Suppressor macrophage treated with lipopolysaccharide for 4 hours (primary cell): Measurements from ENCODE around the gene KITLG.
"Not testable (repeated sequence)": the region's sequence is repeated elsewhere in the genome, so short reads cannot be mapped to it uniquely, and the experiment has no call there.

Experiments used
- DNase-seq: peaks from one replicate; pipeline ENCODE4 v3.0.0-alpha.2; 2020

Gene KITLG

GRCh38 chr12:88472775-88473174, 107.5 kb downstream of the KITLG start:
- no peak for DNase-seq

- no peak for DNase-seq
Measured at GRCh38 chr12:88472248-88472647, 108.0 kb downstream of the KITLG start.

GRCh38 chr12:88471331-88472045, 108.8 kb downstream of the KITLG start:
- DNase-seq = no peak

- DNase-seq = no peak
Measured at GRCh38 chr12:88469154-88469553, 111.1 kb downstream of the KITLG start.

- no peak for DNase-seq
Measured at GRCh38 chr12:88468581-88468980, 111.7 kb downstream of the KITLG start.

GRCh38 chr12:88466708-88467107, 113.6 kb downstream of the KITLG start:
- DNase-seq = not testable (repeated sequence)

- no peak for DNase-seq
Measured at GRCh38 chr12:88458327-88458726, 121.9 kb downstream of the KITLG start.

GRCh38 chr12:88453323-88453722, 126.9 kb downstream of the KITLG start:
- no peak for DNase-seq

- no peak for DNase-seq
Measured at GRCh38 chr12:88451205-88451604, 129.1 kb downstream of the KITLG start.

- DNase-seq = no peak
Measured at GRCh38 chr12:88450136-88450535, 130.1 kb downstream of the KITLG start.

- DNase-seq = no peak
Measured at GRCh38 chr12:88448337-88448915, 131.8 kb downstream of the KITLG start.

GRCh38 chr12:88445705-88446394, 134.4 kb downstream of the KITLG start:
- DNase-seq = no peak

- DNase-seq = no peak
Measured at GRCh38 chr12:88444481-88444880, 135.8 kb downstream of the KITLG start.
